HG03135 (cell line): ENCODE measurements around the gene CHAF1A.

Experiments
- ATAC-seq: cut with Tn5 transposase; IDR thresholded peaks from one replicate; pipeline ENCODE4 v1.9.1; 2021; ENCODE audit warnings: mild to moderate bottlenecking, moderate library complexity; ENCODE audit not compliant: unreplicated experiment

CHAF1A gene

GRCh38 chr19:4477034-4477801 is 74.8 kb downstream of the CHAF1A start:
- no peak for ATAC-seq

DNA sequence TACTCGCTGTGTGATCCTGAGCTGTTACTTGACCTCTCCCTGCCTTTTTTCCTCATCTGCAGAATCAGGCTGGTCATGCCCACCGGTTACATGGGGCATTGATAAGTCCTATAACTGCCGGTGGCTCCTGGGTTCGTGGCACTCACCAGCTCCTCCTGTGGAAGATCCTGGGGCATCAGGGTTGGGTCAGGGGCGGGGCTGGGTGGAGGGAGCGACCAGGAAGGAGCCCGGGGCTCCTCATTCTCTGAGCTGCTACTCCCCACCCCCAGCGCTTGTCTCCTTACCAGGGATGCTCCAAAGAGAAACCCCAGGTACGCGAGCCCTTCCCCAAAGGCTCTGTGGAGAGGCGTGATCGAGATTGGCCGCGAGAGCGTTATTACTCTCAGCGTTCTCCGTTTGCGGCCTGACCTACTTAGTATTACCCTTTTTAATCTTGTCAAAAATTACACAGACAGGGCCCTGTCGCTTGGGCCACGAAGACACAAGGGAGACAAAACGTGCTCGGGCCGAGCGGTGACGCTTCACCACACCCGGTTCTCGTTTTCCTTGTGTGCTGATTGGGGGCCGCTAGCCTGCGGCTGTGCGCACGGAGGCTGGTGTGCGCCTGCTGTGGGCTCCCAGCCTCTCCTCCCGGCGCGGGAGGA is 80.4 kb downstream of the CHAF1A start:
- no peak for ATAC-seq

- no peak for ATAC-seq
Measured at GRCh38 chr19:4483385-4483784, 80.9 kb downstream of the CHAF1A start.

DNA sequence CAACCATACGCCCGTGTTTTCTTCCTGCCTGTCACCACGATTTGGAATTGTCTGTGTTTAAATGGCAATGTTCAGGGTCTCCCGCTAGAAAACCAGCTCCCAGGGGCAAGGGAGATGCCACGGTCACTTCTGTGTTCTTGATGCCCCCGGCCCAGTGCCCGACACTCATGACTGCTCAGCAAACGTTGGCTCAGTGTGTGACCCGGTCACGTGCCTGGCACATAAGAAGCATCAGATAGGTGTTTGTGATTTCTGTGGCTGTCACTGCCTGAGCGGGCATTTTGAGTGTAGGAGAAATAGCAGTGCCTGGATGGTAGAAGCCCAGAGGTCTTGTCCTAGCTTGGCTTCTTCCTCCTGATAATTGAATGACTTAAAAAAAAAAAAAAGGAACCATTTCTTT is 85.1 kb downstream of the CHAF1A start:
- no peak for ATAC-seq

- ATAC-seq: no peak
Measured at GRCh38 chr19:4488496-4488895, 86.1 kb downstream of the CHAF1A start.

- ATAC-seq: no peak
Measured at GRCh38 chr19:4491446-4491845, 89.0 kb downstream of the CHAF1A start.

- ATAC-seq: no peak
Measured at GRCh38 chr19:4492337-4493103, 90.1 kb downstream of the CHAF1A start.
